ENCODE results near the gene RNPEPL1.

DNA sequence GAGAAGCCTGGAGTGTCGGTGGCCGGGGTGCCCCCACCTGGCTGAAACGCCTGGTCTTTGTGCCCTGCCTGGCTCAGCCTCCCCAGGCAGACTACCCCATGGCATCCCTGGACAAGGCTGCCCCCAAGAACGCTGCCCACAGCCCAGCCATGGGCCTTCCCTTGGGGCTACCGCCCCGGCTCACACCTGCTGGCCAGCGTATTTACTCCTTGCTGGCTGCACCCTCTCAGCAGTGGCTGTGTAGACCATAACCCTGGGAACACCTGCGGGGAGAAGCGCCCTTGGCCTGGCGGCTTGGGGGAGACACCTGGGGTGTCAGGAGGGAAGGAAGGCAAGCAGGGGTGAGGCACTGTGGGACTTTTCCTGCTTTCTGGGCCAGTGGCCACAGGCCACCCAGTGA, 35.6 kb downstream of the RNPEPL1 start:
- TF ChIP-seq, protein P1, sequence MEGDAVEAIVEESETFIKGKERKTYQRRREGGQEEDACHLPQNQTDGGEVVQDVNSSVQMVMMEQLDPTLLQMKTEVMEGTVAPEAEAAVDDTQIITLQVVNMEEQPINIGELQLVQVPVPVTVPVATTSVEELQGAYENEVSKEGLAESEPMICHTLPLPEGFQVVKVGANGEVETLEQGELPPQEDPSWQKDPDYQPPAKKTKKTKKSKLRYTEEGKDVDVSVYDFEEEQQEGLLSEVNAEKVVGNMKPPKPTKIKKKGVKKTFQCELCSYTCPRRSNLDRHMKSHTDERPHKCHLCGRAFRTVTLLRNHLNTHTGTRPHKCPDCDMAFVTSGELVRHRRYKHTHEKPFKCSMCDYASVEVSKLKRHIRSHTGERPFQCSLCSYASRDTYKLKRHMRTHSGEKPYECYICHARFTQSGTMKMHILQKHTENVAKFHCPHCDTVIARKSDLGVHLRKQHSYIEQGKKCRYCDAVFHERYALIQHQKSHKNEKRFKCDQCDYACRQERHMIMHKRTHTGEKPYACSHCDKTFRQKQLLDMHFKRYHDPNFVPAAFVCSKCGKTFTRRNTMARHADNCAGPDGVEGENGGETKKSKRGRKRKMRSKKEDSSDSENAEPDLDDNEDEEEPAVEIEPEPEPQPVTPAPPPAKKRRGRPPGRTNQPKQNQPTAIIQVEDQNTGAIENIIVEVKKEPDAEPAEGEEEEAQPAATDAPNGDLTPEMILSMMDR (IDR thresholded peaks at IDR 0.05; ENCODE audit: poor library complexity), result no peak
- TF ChIP-seq EZH2 (IDR thresholded peaks at IDR 0.05; ENCODE audit: borderline replicate concordance) (no peak), EZH2phosphoT487 (IDR thresholded peaks at IDR 0.05; ENCODE audit: low read depth, severe bottlenecking, unreplicated experiment) (no peak)

Data from hepatocyte (in vitro differentiated cells).